HG03457 (cell line): ENCODE data around the gene C2CD3.
"Not testable (repeated sequence)": the region's sequence is repeated elsewhere in the genome, so short reads cannot be mapped to it uniquely, and the experiment has no call there.

Experiments used
- ATAC-seq: cut with Tn5 transposase; IDR thresholded peaks from one replicate; pipeline ENCODE4 v1.9.1; 2021; ENCODE audit warnings: moderate number of reproducible peaks; ENCODE audit not compliant: unreplicated experiment

The C2CD3 gene

DNA sequence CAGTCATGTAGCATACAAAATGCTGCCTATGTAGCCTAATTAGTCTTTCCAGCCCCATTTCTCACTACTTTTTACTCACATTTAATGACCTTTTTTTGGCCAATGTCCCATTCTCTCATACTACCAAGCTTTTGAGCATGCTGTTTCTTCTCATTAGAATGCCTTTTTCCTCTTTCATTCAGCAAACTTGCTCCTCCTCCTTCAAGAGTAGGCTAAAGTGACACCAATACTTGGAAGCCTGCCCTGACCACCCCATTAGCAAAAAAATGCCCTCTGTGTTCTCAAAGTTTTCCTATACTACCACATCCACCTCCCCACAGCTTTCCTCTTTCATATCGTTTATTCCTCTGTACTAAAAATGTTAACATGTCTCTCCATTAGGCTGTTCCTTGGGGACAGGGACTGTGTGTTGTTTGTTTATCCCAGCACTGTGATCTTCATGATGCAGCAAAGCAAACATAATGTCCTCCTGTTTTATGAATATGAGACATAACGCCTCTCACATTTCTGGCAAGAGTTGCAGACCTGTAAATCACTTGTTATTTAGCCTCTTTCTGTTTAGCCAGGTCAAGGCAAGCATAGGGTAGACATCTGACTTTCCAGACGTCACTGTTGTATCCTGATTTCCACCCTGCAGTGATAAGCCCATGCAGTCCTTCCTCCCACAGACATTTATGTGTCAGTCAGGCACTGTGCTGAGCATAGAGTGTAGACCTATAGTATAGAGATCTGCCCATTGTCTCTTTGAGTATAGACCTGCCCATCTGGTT is 99.9 kb downstream of the C2CD3 start:
- no peak for ATAC-seq

DNA sequence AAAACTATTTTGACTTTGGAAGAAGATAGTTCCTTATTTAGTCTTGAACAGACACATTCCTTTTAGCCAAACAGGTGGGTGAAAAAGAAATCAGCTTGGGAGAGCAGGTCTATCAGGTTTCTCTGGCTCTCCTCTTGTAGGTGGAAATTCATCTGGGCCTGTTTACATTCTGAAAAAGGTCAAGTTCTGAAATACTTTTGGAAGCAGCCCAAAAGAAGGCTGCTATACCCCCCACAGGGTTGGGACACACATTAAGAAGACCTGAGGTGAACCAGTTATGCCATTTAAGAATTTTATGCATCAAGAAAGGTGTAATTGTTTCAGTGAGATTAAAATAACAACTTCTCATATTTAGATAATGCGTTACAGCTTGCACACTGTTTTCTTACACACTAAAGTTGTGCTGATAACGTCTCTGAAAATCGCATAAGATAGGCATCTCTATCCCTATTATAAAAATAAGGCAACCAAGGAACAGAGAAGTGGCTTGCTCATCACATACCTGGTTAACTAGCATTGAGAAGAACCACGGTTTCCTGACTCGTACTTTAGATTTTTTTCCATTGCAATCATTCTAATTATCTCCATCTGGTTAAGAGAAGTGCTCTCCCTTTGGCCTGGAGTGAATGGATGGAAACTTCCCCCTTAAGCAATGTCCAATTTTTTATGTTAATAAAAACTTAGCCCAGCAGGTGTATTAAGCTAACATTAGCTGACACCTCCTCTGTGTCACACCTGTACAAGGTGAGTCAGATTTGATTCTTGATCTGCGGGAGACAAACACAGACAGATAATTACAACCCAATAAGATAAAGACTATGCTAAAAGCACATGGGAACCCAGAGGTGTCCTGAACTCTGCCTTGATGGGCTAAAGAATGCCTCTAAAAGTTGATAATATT is 101.4 kb downstream of the C2CD3 start:
- ATAC-seq: no peak

DNA sequence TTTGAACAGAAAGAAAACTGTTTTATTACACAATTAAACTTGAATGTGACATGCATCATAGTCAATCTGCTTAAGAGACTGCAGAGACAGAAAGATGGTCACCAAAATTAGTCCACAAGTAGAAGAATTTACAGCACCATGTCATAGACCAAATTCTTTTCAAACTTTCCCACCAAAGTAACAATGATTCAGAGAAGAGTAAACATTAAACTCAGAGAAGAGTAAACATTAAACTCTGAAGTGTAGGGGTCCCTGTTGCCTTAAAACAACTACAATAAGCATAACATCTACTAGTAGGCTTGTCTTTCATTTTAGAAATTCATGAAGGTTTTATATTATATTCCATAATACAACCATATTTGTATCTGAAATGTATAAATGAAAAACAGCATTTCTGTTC is 104.1 kb downstream of the C2CD3 start:
- not testable (repeated sequence) for ATAC-seq

DNA sequence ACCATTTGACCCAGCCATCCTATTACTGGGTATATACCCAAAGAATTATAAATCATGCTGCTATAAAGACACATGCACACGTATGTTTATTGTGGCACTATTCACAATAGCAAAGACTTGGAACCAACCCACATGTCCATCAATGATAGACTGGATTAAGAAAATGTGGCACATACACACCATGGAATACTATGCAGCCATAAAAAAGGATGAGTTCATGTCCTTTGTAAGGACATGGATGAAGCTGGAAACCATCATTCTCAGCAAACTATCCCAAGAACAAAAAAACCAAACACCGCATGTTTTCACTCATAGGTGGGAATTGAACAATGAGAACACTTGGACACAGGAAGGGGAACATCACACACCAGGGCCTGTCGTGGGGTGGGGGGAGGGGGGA is 105.3 kb downstream of the C2CD3 start:
- ATAC-seq: not testable (repeated sequence)

DNA sequence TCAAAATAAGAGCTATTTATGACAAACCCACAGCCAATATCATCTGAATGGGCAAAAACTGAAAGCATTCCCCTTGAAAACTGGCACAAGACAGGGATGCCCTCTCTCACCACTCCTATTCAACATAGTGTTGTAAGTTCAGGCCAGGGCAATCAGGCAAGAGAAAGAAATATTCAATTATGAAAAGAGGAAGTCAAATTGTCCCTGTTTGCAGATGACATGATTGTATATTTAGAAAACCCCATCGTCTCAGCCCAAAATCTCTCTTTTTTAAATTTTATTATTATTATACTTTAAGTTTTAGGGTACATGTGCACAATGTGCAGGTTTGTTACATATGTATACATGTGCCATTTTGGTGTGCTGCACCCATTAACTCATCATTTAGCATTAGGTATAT is 107.2 kb downstream of the C2CD3 start:
- not testable (repeated sequence) for ATAC-seq

DNA sequence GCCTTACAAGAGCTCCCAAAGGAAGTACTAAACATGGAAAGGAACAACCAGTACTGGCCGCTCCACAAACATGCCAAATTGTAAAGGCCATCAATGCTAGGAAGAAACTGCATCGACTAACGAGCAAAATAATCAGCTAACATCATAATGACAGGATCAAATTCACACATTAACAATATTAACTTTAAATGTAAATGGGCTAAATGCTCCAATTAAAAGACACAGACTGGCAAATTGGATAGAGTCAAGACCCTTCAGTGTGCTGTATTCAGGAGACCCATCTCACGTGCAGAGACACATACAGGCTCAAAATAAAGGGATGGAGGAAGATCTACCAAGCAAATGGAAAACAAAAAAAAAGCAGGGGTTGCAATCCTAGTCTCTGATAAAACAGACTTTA is 109.2 kb downstream of the C2CD3 start:
- ATAC-seq: not testable (repeated sequence)

DNA sequence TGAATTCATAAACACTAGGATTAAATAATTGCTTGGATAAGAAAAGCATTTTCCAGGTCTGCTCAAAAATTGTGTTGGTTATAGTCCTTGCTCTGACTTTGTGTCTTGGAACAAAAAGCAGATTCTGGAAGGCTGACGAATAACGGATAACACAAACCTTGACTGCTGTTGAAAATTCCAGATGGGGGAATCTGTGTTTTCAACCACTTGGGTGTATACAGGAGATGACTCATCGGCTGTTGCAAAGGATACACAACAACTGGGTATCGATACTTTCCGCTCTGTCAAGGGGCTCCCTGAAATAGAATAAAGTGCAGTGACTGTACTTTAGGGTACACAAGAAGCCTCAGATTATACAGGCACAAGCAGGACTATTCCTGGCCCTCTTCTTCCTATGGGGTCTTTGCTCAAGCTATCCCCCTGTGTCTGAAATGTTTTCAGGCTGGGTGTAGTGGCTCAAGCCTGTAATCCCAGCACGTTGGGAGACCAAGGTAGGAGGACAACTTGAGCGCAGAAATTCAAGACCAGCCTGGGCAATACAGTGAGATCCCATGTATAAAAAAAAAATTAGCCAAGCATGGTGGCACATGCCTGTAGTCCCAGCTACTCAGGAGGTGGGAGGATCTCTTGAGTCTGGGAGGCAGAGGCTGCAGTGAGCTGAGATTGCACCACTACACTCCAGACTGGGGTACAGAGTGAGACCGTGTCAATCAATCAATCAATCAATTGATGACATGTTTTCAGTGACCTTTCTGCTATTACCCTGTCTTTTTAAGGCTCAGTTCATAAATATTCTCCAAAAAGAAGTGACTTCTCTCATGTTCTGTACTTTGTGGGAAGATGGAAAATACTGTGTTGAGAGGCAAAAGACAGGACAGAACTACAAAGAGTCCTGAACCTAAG is 113.3 kb downstream of the C2CD3 start:
- no peak for ATAC-seq

DNA sequence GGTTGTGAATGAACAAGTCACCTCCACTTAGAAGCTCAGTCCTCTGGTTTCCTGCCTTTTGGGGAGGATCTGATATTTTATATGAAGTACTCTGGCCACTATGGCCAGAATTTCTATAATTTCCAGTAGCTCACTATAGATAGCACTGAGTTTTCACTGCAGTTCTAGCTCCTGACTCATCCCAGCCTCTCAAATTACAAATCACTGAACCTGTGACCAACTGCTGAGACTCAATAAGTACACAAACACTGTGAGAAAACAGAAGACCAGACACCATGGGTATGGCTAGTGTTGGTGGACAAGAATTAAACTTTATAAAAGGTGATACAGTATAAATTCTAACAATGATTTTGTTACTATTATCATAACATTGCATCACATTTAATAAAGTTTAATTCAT is 114.9 kb downstream of the C2CD3 start:
- no peak for ATAC-seq

DNA sequence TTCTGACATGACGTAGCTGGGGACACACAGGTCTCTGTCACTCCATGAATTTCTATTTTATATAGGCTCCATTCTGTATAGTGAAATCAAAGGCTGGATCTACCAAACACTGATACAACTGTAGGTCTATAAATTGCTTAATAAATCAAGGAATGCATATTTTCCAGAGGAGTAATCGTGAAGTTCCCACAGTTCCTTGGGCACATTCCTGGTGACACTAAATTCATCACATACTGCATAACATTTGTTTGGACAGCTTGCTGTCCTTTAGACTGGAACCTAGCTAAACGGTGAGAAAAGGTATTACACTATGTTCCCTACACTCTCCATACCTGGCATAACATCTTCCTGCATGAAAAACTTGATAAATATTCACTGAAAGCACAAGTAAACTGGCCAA is 120.3 kb downstream of the C2CD3 start:
- ATAC-seq: no peak

DNA sequence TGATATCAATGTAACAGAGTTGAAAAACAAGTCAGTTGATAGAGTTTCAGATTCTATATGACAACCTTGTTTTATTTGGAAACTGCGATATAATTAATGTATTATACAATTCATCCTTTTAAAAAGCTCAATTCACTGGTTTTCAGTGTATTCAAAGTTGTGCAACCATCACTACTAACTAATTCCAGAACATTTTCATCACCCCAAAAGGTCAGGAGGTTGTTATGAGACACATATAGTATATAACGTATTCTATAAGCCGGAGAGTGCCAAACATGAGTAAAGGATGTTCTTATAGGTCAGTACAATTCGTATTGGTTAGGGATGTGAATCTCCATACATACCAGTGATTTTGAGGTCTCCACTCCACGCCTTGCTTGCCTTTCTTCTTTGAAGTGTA is 121.8 kb downstream of the C2CD3 start:
- ATAC-seq: no peak

DNA sequence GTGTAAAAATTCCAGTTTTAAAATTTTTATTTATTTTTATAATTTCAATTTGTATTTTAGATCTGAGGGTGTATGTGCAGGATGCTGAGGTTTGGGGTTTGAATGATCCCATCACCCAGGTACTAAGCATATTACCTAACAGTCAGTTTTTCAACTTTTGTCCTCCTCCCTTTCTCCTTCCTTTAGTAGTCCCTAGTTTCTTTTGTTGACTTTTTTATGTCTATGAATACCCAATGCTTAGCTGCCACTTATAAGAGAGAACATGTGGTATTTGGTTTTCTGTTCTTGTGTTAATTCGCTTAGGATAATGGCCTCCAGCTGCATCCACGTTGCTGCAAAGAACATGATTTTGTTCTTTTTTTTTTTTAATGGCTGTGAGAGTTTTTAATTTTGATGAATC is 126.3 kb downstream of the C2CD3 start:
- ATAC-seq: no peak

DNA sequence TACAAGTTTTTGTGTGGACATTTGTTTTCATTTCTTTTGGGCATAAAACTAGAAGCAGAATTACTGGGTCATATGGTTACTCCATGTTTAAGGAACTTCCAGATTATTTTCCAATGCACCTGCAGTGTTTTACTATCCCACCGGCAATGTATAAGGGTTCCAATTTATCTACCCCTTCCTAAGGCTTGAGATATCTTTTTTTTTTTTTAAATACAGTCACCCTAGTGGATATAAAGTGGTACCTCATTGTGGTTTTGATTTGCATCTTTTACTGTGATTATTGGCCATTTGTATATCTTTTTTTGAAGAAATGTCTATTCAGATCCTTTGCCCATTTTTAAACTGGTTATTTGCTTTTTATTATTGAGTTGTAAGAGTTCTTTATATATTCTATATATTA is 127.4 kb downstream of the C2CD3 start:
- no peak for ATAC-seq

DNA sequence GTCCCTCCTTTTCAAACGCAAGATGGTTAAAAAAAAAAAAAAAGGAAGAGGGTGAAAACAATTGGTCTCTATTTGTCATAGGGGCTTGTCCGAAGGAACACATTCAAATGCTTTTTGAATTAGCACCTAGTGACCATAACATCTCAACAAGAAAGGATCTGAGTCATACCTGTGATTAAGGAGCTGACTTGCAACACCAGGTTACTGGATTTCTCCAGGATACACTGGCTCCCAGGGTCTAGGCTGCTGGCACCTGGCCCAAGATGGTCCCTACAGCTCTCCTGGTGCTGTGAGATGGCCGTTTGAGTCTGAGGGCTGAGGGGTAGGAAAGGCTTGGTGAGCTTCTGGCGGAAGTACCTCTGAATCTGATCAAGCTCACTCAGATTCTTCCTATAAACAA is 133.5 kb downstream of the C2CD3 start:
- no peak for ATAC-seq

DNA sequence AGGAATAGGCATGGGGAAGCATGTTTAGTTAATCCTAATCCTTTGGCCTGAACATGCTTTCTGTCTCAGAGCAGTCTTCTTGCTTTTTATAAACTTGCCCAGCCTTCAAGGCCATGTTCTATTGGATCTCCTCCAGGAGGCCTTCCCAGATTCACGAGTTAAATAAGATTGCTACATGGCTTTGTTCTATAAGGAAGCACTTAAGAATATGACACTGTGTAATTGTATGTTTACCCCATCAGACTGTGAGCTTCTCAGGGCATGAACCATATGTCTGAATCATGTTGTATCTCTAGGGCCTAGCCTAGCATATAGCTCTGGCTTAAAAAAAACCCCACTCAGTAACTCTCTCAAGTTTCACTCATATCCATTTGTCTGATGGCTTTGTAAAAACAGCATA is 135.5 kb downstream of the C2CD3 start:
- ATAC-seq: no peak

DNA sequence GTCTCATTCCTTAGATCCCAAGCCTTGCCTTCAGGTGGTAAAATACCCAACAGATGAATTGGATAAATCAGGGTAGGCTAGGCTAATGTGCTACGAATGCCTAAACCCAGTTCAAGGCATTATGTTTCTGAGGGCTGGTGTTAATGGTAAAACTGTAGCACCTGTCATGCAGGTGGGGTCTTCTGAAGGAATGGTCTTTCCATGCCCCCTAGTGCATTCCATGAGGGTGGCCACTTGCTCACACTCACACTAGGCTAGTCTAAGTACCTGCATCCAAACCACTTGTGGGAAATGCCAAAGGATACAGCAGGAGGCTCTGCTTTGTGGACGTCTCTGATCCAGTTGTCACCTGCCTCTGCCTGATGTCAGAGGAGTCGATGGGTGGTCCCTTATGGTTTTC is 137.8 kb downstream of the C2CD3 start:
- no peak for ATAC-seq

DNA sequence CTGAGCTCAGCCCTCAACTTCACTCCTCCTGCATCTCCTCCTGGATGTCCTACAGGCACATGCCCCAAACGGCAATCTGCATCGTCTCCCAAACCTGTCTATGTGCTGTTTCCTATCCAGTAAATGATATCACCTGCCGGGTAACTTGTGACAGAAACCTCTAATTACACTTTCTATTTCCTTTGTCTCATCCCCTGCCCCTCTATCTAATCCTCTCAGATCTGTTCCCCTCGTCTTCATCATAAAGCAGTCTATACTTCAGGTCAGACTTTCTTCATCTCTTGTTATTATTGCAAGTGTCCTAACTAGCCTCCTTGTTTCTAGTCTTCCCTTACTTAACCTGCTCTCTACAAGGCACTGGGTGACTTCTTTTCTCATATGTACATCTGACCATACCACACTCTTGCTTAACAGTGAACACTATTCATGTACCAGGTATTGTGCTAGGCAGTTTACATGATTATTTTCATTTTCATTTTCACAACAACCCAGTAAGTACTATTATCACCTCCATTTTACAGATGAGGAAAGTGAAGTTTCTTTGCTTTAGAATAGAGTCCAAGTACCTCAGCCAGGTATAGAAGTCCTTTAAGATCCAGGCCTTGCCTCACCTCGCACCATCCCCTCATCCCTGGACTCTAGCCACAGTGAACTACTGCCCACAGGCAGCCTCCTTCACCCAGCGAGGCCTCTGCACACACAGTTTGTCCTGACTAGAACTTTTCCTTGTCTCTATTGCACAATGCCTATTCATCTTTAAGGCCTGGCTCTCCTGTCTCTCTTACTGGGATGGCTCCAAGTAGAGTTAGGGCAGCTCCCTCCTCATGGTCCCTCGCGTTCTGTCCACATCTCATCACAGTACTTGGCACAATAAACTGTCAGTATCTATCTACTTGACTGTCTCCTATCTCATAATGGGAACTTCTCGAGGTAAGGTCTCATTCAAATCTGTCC is 139.8 kb downstream of the C2CD3 start:
- no peak for ATAC-seq

DNA sequence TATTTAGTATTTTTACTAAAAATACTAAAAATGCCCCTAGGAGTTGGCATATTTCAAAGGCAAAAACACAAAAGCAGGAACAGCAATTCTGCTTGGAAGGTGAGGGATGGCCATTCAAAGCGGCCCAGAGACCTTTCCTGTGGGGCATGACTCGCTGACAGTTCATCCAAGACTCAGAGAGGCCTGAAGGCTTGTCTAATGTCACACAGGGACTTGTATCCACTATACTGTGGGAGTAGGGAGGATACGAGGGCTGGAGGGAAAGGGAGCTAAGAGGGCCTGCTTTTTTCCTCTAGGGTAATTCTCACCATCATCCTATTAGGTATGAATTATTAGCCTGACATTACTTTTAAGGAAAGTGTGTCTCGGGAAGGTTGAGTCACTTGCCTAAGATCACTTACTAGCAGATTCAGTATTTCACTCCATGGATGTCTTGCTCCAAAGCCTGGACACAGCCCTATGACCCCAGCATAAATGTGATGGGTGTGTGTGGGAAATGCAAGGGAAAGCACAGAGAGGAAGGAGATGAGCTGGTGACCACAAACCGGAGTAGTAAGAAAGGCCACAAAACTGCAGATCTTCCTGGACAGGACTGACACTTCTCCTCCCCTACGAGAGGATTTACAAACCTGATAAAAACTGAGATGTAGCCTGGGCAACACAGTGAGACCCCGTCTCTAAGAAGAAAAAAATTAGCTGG is 145.2 kb downstream of the C2CD3 start:
- no peak for ATAC-seq

DNA sequence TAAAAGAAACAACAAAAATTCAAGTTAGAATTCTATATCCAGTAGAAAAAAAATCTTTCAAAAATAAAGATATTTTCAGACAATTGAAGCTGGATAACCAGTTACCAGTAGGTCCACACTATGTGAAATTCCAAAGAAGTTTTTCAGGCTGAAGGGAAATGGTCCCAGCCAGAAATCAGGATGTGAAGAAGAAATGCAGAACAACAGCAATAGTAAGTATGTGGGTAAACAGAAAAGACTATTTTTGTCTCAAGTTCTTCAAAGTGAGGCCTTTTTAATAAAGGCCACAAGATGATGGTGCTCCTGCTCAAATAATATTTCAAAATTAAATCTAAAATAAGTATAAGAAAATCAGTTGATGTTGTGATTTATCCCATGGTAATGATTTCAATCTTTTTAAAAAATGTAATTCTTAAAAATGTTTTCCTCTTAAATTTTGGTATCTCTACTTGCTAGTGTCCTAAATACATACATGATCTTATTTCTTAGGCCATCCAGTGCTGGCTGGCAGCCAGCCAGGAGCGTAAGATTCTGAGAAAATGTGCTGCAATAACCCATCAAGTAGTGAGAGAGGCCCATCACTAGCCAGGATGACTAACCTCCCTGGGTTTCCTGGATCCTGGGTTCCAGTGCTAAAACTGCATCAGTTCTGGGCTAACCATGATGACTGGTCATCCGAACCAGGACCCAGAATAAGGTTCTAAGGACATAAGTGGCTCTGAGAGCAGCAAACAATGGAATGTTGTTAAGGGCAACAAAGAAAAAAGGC is 146.4 kb downstream of the C2CD3 start:
- no peak for ATAC-seq

DNA sequence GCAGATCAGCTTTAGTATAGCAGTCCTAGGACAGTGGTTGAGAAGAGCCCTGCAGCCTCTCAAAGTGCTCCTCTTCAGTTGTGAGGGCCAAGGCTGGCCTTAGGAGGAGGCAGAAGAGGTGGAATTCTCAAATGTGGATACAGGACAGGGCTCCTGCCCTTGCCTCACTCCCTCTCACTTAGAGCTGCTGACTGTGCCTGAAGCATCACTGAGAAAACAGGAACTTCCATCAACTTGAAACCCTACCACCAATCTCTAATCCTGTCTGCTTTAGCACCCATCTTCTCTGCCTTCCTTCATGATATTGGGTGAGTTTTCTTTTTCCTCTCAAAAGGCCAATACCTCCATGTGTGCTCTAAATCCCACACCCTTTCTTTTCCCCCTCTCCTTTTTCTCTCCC is 147.5 kb downstream of the C2CD3 start:
- no peak for ATAC-seq
